Esophagus squamous epithelium (tissue), 5 donors: ENCODE measurements around the gene WDCP. TPM values are rescaled to one million over a fixed set of nuclear protein-coding genes. Genes with fewer than 3 reads are reported as not detected.

Source experiments
- DNase-seq: peaks from one replicate; lab custom pipeline; 2025; lab: John Stamatoyannopoulos, UW
- H3K27ac ChIP-seq, 4 donors: fragments of 200-600 bp; sonication (generic); one replicate each; pipeline ENCODE4 v1.5.1; 2016 to 2019; ENCODE audit warnings: mild to moderate bottlenecking in 1 of 4
- H3K27me3 ChIP-seq, 4 donors: fragments of 200-600 bp; sonication (generic); 1 replicate in 3 of 4; 2 replicates in 1 of 4; pipeline versions ENCODE4 v1.5.1 to v1.6.0; 2017 to 2021; ENCODE audit warnings: antibody characterized with exemption in 1 of 4
- H3K36me3 ChIP-seq, 3 donors: fragments of 200-600 bp; sonication (generic); one replicate each; pipeline ENCODE4 v1.5.1; 2016 to 2019
- H3K4me1 ChIP-seq, 3 donors: fragments of 200-600 bp; sonication (generic); one replicate each; pipeline ENCODE4 v1.5.1; 2017 to 2019
- H3K4me3 ChIP-seq, 4 donors: fragments of 200-600 bp; sonication (generic); 1 replicate in 3 of 4; 2 replicates in 1 of 4; pipeline ENCODE4 v1.5.1; 2016 to 2019; ENCODE audit warnings: mild to moderate bottlenecking in 2 of 4, moderate library complexity in 1 of 4
- H3K9me3 ChIP-seq, 3 donors: fragments of 200-600 bp; sonication (generic); one replicate each; pipeline ENCODE4 v1.5.1; 2016 to 2019
- POLR2A ChIP-seq, 4 donors: fragments of 450-650 bp; IDR thresholded peaks; one replicate each; pipeline ENCODE4 v1.6.1; 2017; ENCODE audit warnings: antibody characterized with exemption in 4 of 4, mild to moderate bottlenecking in 4 of 4, moderate library complexity in 3 of 4
- WGBS, 2 donors: methylation state at CpG; one replicate each; pipeline ENCODE4 v1.1.5; 2018; 5-methylcytosine and 5-hydroxymethylcytosine counted together
- intact Hi-C: fragments of 100-400 bp; cut with DNase I; formaldehyde crosslinking; loops from one replicate; pipeline ENCODE4 v1.15.0; 2022
- total RNA-seq, 4 donors: library from RNA; depleted of rRNA; stranded (reverse); fragments of >200 nt; gene quantifications; one replicate each; pipeline ENCODE4 v1.1.0, GENCODE V29; 2016
- TF ChIP-seq, protein P1 (sequence below), 6 experiments: fragments of 450-650 bp in 4 of 6; fragments of 200-600 bp in 2 of 6; sonication (generic) in 2 of 6; IDR thresholded peaks; one replicate each; pipeline ENCODE4 v1.5.1; 2016 to 2019; ENCODE audit warnings: antibody characterized with exemption in 6 of 6, mild to moderate bottlenecking in 4 of 6, moderate library complexity in 4 of 6
- donor health status: DM: yes; HTN: yes; CAD: no.

WDCP gene
- total RNA-seq, 4 donors from 2014 or later = 2.8 to 4.9 (median 4.0) TPM

DNA sequence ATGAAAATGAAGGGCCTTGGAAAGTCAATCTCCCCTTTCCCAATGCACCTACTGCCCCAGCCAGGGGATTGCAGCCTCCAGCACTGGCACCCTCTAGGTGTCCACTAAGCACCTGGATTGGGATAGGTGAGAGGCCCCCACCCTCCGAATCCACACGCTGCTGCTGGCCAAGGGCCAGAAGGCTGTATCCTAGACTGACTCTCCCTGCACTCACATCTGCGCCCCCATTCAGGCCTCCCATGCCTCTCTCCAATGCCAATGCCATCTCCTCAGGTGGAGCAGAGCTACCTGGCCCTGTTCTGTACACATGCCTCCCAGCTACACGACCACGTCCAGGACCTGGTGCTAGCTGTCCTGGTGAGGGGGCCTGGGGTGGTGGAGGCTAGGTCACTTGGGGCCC is 27.5 kb downstream of the WDCP start:
- Histone ChIP-seq H3K4me1 (no peaks in the 10 kb centered on the region), H3K4me3 (no peak overlapping the region), H3K27me3 (no peaks in the 10 kb centered on the region), H3K27ac (no peak overlapping the region), H3K9me3 (no peaks in the 10 kb centered on the region), H3K36me3 (peaks cover 0 to 24% (median 0%) of the 10 kb centered on the region in 3 donors)
- WGBS, 2 donors = 60 to 100% methylated on average over 1 of the region's 5 CpGs
- no peak for DNase-seq
- intact Hi-C loops = no loop called here
- no peak for TF ChIP-seq POLR2A (IDR thresholded peaks at IDR 0.05)
- TF ChIP-seq, protein P1, sequence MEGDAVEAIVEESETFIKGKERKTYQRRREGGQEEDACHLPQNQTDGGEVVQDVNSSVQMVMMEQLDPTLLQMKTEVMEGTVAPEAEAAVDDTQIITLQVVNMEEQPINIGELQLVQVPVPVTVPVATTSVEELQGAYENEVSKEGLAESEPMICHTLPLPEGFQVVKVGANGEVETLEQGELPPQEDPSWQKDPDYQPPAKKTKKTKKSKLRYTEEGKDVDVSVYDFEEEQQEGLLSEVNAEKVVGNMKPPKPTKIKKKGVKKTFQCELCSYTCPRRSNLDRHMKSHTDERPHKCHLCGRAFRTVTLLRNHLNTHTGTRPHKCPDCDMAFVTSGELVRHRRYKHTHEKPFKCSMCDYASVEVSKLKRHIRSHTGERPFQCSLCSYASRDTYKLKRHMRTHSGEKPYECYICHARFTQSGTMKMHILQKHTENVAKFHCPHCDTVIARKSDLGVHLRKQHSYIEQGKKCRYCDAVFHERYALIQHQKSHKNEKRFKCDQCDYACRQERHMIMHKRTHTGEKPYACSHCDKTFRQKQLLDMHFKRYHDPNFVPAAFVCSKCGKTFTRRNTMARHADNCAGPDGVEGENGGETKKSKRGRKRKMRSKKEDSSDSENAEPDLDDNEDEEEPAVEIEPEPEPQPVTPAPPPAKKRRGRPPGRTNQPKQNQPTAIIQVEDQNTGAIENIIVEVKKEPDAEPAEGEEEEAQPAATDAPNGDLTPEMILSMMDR (IDR thresholded peaks at IDR 0.05) = no peak

DNA sequence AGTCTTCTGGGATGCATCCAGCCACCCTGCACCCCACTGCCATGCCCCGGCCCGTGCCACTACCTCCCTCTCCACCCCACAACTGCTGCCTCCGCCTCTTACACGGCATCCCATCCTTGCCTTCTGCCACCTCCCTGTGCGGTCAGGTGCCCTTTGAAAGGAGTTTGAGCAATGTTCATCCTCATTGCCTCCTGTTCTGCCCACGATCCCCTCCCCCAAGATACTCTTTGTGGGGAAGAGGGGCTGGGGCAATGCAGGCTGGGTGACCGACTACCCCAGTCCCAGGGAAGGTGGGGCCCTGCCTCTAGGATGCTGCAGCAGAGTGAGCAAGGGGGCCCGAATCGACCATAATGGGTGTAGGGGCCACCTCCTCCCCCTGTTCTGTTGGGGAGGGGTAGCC is 28.9 kb downstream of the WDCP start:
- TF ChIP-seq, protein P1 (IDR thresholded peaks at IDR 0.05) = no peak
- TF ChIP-seq POLR2A (IDR thresholded peaks at IDR 0.05) = no peak
- WGBS, 2 donors = 71 to 79% methylated on average over 4 to 9 of the region's 9 CpGs

DNA sequence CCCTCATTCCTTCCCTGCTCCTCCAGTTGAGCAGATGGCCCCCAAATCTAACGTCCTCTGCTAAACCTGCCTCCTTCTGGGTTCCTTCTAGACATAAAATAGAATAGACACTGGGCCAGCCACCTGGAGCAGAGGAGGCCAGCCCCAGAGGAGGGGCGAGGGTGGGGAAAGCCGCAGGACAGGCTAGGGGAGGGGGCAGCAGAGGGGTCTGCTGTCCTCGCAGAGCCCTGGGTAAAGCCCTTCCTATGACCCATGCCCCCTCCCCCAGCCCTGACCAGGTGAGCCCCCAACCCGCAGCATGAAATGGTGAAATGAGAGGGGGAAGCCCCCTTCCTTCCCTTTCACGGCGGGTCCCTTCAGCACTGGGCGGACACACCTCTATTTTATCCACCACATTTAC is 29.5 kb downstream of the WDCP start:
- intact Hi-C loops = no loop called here
- Histone ChIP-seq H3K4me1 (no peaks in the 10 kb centered on the region), H3K4me3 (no peak overlapping the region), H3K36me3 (peaks cover 0 to 4% (median 0%) of the 10 kb centered on the region in 3 donors), H3K27ac (no peak overlapping the region), H3K27me3 (no peaks in the 10 kb centered on the region), H3K9me3 (no peaks in the 10 kb centered on the region)
- 82 to 84% methylated on average over 5 to 6 of the region's 8 CpGs for WGBS, 2 donors
- no peak for DNase-seq
- TF ChIP-seq POLR2A (IDR thresholded peaks at IDR 0.05) = no peak
- TF ChIP-seq, protein P1 (IDR thresholded peaks at IDR 0.05) = no peak

More for the DNA sequence above, 28.9 kb downstream of the WDCP start:
- no peak for DNase-seq
- no peaks in the 10 kb centered on the region for H3K9me3 ChIP-seq
- no peaks in the 10 kb centered on the region for H3K4me1 ChIP-seq
- H3K27me3 ChIP-seq = no peaks in the 10 kb centered on the region
- intact Hi-C loops = no loop called here
- peaks cover 0 to 9% (median 0%) of the 10 kb centered on the region in 3 donors for H3K36me3 ChIP-seq
- H3K27ac ChIP-seq = no peak overlapping the region
- H3K4me3 ChIP-seq = no peak overlapping the region

DNA sequence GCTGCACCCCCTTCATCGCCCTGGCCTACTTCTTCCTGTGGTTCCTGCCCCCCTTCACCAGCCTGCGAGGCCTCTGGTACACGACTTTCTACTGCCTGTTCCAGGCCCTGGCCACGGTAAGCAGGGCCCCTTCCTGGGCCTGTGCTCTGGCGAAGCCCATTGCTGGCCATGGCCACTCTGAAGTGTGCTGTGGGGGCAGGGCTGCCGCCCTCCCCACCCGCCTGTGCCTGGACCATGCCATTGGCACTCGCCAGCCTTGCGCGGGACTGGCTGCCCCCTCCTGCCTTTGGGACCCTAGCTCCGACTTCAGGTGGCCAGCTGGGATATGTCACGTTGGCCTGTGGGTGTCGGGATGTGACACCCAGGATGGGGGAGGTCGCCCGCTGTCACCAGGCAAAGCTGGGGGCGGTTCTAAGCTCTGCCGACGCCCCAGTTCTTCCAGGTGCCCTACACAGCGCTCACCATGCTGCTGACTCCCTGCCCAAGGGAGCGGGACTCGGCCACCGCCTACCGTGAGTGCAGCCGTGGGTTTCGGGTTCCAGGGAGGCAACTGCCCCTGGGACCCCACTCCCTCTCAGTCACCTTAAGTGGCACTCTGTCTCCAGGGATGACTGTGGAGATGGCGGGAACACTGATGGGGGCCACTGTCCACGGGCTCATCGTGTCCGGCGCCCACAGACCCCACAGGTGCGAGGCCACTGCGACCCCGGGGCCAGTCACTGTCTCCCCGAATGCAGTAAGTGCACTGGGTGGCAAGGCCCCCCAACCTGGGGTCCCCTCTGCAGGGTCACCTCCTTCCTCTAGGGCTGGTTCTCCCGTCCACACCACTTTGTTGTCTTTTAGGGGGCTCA is 30.1 kb downstream of the WDCP start:
- WGBS, 2 donors = 90 to 91% methylated on average over 10 to 15 of the region's 35 CpGs
- intact Hi-C loops = no loop called here

DNA sequence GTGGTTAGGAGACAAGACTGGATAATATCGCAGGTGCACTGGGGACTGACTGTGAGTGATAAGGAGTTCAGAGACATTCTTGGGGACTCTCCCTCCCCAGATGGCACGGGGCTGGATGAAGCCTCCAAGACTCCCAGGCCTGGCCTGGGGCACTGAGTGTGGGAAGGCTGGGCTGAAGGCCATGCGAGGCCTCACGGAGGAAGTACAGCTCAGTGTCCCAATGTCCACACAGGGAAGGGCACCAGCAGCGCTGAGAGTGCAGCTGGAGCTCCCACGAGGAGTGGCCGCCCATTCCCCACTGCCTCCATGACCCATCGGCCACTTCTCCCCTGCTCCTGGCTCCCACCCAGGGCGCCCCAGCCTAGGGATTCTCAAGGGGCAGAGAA is 30.8 kb downstream of the WDCP start:
- H3K4me1 ChIP-seq = no peaks in the 10 kb centered on the region
- H3K27me3 ChIP-seq = peaks cover 0 to 3% (median 0%) of the 10 kb centered on the region in 4 donors
- 50 to 60% methylated on average over 1 of the region's 9 CpGs for WGBS, 2 donors
- no peak overlapping the region for H3K27ac ChIP-seq
- H3K4me3 ChIP-seq = no peak overlapping the region
- intact Hi-C loops = no loop called here
- no peaks in the 10 kb centered on the region for H3K9me3 ChIP-seq
- TF ChIP-seq POLR2A (IDR thresholded peaks at IDR 0.05) = no peak
- TF ChIP-seq, protein P1 (IDR thresholded peaks at IDR 0.05) = no peak
- H3K36me3 ChIP-seq = no peaks in the 10 kb centered on the region
- no peak for DNase-seq

More for the DNA sequence above, 30.1 kb downstream of the WDCP start:
- H3K4me1 ChIP-seq = no peaks in the 10 kb centered on the region
- no peak overlapping the region for H3K27ac ChIP-seq
- no peaks in the 10 kb centered on the region for H3K36me3 ChIP-seq
- H3K27me3 ChIP-seq = no peaks in the 10 kb centered on the region
- no peaks in the 10 kb centered on the region for H3K9me3 ChIP-seq
- no peak overlapping the region for H3K4me3 ChIP-seq
- TF ChIP-seq POLR2A (IDR thresholded peaks at IDR 0.05) = no peak
- TF ChIP-seq, protein P1 (IDR thresholded peaks at IDR 0.05) = no peak
- no peak for DNase-seq
